Measurements from ENCODE around the gene KRTAP5-5.

DNA sequence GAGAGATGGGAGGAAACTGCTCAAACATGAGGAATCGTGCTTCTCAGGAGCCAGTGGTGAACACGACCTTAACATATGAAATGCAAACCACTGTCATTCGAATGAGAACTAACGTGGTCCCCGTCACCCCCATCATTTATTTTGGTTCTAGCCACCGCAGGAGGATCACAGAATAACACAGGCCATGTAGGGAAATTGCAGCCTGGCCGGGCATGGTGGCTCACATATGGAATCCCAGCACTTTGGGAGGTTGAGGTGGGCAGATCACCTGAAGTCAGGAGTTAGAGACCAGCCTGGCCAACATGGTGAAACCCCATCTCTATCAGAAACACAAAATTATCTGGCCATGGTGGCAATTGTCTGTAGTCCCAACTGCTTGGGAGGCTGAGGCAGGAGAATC lies 27.1 kb downstream of the KRTAP5-5 start:
- TF ChIP-seq CTCF (conservative IDR thresholded peaks at IDR 0.05; ENCODE audit: low read length) = no peak
- no peak for TF ChIP-seq EZH2phosphoT487 (IDR thresholded peaks at IDR 0.05; ENCODE audit: borderline replicate concordance)

Data from Loucy (cell line).